Dermis blood vessel endothelial cell (primary cell): ENCODE measurements around the gene DEXI. TPM values are rescaled to one million over a fixed set of nuclear protein-coding genes. Genes with fewer than 3 reads are reported as not detected.

ENCODE experiments used
- DNase-seq: peaks from one replicate; pipeline ENCODE4 v3.0.0; 2010
- total RNA-seq: library from RNA; depleted of rRNA; stranded (reverse); fragments of >200 nt; gene quantifications from 2 replicates; pipeline ENCODE4 v1.2.3, GENCODE V29; 2014

The DEXI gene
- 42.8 and 65.3 TPM in 2 replicates for total RNA-seq

DNA sequence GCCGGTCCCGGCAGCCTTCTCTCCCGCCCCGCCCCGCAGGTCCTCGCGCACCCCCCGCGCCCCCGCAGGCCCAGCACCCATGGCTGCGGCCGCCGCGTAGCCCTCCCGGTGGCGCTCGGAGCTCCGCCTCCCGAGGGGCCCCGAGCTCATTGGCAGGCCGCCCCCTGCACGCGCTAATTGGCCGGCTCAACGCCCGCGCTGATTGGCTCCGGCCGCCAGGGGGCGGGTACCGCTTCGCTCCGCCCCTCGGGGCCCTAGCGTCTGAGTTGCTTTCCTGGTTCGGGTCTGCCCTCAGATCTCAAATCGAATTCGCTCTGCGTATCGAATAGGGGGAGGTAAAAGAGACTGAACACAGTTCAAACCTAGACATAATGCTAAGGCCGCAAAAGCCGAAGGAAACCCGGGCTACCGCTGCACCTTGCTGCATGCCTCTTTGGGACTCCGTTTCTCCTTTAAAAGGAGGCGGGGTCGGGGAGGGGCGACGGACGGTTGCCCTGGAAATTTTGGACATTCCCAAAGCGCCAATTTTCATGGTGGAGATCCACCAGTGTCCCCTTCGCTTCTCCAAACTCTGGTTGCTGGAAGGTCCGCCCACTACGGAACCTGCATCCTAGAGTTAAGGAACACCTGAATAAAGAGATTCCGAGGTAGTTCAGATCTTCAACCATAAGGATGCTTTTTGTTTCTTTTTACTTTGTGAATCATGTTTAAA, at the start of gene DEXI:
TSS of gene DEXI (minus strand) at position 117 of the 712 bp plus-strand sequence. CDS start 463 bp downstream, outside the sequence.
- DNase-seq = peak; percentile 93

DNA sequence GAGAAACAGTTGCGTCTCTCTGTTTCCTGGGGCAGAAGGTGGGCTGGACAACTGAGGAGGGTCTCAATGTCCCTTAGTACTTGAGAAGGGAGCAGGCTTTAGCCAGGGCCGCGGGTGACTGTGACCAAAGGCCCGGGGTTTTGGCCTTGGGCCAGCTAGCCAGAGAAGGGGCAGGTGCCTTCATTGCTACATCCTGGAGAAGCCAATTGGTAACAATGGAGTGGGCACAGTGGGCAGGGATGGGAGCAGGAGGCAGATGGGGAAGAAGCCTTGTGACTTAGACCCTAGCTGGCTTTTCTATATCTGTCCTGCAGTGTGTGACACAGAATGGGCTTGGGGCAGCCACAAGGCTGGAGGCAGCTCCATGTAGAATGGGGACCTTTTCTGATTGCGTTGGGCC, 48.1 kb upstream of the DEXI start:
- DNase-seq = no peak

DNA sequence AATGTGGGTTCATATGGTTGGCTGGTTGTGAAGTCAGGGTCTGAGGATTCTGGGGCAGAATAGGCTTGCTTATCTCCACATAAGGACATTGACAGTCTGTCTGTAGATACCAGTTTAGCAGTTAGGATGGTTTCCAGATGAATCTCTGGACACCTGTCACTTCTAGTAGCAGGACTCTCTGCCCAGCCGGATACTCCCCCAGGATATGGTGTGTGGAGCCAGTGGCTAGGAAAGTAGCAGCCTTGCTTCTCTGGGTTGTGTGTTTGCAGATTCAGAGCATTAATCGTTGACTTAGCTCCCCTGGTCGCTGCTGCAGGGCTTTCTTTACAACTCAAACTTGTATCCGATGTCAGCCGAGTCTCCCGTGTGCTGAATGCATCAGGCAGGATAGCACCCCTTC, 47.3 kb upstream of the DEXI start:
- DNase-seq = no peak

DNA sequence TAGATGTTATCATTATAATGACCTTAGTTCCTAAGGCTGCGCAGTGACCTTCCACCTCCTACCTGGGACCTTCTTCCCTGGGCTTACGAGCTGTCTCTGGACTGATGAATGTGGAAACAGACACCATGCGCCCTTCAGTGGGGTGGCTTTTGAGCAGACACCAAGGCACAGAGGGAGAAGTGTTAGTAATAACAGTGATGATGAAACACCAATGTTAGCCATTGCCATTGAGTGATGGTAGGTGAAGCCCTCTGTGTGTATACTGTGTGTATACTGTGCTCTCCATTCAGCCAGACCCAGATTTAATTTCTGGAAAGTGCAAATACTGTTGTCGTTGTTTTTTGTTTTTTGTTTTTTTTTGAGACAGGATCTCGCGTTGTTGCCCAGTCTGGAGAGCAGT, 46.6 kb upstream of the DEXI start:
- DNase-seq = no peak

DNA sequence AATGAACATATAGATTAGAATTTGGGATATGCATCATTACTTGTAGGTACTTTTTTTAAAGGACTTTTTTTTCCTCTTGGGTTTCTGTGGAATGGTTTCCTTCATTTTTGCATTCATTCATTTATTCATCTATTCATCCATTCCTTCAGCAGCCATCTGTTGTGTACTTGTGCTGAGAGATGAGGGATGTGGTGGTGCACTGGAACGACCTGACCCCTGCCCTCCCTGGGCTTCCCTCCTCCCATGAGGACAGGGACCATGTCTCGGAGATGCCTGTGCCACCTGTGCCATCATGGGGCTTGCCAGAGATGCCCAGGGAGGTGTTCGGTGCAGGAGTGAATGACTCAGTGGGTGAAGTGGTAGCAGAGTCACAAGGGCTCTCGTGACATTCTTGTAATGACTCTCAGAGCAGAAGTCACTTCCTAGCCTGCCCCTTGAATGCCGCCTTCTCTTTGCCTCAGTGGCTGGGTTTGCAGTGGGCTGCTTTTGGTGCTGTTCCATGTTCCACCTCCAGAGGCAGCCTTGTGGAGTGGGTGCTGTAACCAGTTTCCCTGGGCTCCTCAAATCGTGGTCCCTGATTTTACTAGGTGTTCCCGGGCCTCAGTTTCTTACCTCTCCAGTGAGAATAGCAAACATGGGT, 46.0 kb upstream of the DEXI start:
- DNase-seq = peak; percentile 27

DNA sequence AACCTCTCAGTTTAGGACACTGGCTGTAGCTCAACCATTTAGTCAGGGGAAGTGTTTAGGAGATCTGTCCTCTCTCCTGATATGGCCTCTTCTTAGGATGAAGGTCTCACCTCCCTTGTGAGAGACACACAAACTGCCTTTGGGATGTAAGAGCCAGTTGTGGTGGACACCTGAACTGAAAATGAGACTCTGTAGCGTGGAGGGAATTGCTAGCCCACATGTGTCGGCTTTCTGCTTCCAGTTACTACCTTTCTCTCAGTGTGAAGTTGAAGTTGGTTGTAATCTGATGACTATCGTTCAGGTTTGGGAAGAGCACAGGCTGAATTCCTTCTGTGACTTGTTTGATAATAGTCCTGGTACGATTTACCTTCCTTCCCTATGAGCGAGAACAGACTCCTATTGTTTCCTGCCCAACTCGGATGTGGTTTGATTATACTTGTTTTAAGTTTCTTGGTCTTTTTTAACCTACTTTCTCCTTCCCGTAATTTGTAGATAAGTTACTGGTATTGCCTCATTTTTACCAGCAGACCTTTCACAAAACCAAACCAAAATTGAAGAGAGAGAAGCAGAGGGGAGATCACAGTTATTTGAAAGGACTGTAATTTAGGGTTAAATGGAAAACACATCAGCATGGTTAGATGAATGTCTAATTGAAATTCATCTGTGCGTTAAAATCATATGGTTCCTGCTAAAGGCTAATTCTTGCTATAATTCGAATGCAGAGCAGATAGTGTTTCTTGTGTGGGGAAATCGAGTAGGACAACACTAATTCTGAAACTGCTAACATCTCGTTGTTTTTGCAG, 45.3 kb upstream of the DEXI start:
- DNase-seq = no peak

DNA sequence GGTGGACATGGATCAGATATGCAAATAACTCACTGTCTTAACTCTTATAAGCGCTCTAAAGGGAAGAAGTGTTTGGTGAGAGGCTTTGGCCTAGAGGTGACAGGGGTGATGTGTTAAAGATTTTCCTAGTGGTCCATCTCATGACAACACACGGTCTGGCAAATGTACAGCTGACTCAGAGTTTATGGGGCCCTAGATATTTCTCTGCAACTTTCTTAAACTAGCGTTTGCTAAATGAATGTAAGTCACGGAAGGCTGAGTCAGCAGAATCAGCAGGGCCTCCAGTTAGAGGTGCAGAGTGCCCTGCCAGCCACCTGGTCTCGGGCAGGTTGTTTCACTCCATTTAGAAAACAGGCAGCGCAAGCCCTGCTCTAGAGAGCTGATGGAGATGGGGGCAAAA, 42.2 kb upstream of the DEXI start:
- DNase-seq = no peak

DNA sequence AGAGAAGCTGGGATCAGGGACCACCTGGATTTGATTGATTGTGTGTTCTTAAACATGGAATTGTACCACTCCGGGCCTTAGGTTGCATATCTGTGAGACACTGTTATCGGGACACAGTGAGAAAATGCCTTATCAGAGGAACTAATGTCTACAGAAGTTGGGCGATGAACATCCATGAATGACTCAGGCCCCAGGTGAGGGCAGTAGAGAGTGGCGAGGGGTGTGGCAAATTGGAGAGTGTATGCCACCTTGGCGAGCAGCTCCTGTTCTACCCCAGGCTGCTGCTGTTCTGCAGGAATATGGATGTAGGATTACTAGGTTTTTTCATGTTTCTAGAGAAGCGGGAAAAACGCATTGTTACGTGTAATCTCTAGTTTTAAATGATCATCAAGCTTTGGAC, 40.9 kb upstream of the DEXI start:
- peak; percentile 7 for DNase-seq

DNA sequence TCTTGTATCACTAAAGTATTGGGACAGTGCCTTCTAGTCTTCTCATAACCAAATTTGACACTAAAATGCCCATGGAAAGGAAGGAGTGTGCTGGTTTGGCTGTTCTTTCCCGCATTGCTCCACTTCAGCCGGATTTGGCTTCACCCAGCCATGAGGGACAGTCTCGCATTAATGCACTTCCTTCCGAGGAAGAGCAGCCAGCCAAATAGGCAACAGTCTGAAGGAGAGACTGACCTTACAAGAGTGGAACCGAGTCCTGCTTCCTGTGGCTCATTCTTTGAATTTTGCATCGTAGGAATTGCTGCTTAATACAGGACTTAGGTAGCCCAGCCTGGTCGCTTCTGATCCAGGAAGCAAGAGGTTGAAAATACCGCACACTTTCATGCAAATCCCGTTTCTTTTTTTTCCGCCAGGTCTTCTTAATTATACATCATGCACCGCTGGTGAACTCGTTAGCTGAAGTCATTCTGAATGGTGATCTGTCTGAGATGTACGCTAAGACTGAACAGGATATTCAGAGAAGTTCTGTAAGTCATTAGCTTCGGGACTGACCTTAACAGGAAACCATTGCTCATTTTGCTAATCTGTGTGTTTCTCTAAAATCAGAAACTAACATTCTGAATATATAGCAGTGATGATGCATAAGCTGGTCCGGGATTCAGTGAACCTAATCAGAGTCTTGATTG, 40.3 kb upstream of the DEXI start:
- peak; percentile 19 for DNase-seq

DNA sequence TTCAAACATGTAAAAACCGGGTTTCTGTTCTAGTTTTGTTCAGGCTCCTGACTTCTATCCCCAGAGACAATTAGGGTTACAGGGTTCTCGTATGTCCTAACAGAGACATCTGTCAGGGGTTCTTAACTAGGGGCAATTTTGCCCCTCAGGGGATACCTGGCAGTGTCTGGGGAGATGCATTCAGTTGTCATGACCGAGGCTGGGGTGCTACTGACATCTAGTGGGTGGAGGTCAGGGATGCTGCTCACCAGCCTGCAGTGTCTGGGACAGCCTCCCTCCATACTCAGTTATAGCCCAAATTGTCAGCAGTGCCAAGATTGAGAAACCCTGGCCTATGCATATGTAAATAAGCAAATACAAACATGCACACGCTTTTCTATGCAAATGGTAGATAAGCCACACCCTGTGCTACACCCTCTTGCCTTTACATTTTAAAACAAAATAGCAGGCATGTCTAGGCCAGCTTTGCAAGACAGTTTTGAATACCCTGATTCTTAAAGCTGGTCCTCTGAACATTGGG, 39.5 kb upstream of the DEXI start:
- peak; percentile 27 for DNase-seq

DNA sequence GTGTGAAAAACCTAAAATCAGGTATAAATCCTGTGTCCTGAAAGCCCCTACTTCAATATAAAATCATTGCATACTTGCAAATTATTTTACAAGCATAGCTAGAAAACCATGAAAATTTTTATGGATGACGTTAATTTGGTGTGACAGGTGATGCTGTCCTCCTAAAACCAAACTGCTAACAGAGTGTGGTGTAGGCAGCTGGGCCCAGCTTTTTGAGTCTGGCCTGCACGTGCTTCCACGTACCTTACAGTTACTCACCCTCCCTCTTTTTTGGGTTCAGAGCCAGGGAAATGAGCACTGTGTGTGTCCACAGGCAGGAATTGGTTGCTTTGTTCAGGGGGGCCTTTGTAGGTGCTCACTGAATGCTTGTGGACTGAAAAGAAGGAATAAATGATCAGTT, 38.5 kb upstream of the DEXI start:
- DNase-seq = no peak

DNA sequence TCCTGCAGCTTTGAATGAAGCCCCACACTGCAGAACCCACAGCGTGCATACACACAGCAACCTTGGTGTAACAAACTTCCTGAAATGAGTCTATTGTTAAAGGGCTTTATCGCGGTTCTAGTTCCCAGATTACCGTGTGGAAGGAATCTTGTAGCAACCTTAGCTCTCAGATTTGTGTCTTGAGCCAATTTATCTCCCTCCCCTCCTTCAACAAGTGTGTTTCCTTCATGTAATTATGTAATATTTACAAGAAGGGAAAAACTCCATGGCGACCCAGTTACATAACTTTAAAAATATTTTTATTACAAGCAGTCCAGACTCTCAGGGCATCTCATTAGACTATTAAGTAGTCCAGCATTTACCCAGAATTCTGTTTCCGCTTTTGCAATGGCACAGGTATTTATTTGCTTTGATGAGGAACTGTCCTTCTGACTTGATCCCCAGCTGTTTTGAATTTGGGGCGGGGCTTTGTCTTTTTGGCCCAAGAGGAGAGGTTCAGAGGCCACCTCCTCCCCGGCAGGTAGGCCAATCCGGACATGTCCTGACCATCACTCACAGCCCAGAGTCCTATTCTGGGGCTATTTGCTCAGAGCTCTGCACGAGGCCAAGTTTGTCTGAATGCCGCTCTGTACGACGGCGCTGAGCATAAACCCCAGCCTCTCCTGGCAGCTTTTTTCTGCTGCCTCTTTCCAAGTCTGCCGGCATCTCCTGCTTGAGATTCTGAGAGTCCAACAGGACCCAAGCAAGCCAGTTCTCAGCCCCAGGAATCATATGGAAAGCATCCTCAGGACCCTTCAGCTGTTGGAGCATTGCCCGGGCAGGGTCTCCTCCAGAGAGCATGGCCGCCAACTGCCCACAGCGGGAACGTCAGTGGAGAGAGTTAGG, 37.7 kb upstream of the DEXI start:
- DNase-seq = no peak

DNA sequence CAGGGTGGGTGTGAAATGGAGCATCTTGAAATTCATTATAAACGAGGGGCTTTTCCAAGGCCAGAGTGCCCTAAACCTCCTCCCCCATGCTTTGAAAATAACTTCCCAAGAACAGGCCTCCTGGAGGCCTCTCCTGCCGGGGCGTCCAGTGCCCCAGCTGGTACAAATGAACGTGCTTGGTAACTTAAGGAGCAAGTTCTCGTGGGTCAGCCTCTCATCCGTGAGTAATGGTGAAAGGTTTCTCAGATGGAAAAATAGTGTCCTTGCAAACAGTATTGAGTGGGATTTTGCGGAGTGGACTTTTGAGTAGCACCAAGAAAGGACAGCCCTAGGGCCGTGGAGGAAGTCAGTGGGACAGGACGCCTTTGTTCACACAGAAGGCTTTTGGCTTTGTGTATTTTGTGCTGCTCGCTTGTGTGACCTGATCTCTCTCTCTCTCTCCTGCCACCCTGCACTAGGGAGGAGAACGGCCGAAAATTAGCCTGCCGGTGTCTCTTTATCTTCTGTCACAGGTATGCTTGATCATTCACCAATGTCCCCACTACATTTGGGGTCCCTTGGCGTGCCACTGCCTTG, 36.7 kb upstream of the DEXI start:
- DNase-seq = no peak

DNA sequence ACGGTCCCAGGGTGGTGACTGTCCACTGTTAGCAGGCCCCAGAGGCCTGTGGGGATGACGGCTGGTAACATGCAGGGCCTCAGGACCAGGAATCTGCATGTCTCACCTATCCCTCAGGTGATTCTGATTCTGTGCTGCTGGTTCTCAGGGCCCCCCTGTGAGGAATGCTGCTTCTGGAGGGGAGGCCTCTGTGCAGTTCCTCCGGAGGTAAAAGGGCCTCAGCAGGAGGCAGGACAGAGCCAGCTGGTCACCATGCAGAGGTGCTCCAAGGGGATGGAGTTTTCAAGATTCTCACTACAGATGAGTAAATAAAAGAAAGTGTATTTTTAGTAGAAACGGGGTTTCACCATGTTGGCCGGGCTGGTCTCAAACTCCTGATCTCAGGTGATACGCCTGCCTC, 35.9 kb upstream of the DEXI start:
- no peak for DNase-seq

DNA sequence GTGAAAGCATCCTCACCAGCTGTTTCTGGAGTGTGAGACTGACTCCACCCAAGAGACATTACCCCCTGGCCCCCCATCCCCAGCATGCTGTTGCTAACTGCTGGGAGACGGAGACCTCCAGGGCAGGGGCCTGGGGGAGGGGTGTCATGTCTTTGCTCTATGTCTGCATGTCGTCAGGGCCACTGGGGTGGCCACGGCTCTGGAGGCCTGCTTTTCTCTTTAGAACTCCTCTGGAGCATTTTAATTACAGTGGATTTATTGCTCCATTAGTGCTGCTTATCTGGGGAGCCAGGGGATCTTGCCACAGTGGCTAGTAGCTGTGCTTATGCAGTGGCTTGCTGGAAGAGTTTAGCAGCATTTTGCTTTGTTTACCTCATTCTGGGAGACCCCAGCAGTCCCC, 34.4 kb upstream of the DEXI start:
- no peak for DNase-seq

DNA sequence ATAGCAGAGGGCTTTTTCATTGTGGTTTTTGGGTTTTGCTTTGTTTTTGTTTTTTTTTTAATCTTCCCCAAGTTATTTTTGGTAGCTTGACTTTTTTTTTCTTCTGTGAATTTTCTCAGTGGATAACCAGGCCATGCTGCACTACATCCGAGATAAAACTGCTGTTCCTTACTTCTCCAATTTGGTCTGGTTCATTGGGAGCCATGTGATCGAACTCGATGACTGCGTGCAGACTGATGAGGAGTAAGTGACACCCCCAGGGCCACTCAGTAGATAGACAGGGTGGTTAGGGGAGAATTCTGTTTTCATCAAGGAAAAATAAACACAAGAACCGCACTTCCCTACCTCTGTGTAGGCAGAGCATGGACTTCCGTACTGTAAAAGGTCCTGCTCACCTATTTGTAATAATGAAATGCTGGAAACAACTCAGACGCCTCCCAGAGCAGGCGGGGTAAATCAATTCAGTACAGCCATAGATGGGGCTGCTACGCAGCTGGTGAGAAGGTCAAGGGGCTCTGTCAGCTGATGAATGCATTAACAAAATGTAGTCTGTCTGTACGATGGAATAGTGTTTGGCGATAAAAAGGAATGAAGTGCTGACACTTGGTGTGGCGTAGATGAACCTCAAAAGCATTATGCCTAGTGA, 30.7 kb upstream of the DEXI start:
- DNase-seq = no peak

DNA sequence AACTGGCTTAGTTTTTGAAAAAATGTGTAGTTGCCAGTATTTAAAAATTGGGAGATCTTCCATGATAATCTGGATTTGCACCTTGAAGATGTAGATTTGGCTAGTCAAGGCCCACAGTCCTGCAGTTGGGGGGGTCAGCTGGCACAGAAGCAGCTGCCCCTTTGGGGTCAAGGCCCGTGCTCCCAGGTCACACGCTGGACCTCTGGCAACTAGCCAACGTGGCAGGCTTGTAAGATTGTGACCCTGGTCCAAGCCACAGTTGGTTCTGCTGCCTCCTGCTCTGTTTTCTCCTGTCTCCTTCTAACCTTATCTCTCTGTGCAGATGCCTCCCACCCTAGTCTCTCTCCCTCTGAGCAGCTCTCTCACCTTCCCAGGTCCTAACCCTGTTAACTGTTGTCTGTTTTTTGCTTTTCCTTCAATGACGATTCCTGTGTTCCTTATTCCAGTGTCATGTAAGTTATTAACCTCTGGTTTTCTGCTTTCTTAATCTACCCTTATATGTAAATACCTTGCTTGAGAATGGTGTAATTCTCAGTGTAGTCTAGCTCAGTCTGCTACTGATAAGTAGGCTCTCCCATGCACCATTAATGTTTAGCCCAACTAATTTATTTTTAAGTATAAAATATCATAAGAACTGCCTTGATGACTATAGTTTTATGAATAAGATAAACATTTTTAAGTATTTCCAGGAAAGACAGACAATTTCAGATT, 30.0 kb upstream of the DEXI start:
- no peak for DNase-seq

DNA sequence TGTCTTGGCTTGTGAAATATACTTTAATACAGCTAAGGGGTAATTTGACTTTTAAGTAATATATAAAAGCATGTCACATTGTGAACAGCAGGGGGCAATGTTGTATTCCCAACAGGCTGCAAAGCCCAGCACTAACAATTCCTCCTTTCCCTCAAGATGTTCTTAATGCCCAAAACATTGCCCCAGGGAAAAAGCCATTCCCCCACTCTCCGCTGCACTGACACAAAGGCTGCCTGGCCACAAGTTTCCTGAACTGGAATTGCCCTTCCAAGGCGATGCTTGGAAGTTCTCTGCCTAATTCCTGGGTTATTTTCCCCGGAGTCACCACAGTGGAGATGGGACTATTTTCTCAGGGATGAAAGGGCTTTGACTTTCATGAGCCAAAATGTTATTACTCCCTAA, 29.3 kb upstream of the DEXI start:
- peak; percentile 86 for DNase-seq

DNA sequence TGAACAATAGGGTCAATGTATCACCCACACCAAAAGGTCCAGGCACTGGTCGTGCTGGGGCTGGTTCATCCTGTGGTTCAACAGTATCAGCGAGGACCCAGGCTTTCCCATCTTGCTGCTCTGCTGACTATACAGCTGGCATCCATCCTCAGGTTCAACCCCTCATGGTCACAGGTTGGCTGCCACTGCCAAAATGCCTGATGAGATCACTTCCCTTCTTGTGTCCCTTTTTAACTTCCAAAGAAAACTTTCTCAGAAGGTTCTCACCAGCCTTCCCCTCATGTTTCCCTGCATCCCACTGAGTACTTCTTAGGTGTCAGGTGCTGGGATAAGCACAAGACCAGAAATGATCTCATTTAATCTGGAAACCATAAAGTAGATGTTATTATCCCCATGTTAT, 27.8 kb upstream of the DEXI start:
- DNase-seq = no peak

DNA sequence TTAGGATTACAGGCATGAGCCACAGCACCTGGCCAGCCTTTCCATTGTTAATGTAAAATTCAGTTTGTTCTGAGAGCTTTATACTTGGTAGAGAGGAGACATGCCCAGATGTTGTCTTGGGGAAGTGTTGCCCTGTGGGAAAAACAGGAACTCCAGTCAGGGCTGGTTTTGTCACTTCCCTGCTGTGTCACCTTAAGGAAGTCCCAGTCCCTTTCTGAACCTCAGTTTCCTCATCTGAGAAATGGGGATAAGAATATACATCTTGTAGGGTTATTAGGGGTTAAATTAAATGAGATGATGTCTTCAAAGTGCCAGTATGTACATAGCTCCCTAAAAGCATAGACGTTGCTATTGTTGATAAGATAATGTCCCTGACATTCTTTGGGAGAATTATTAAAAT, 27.3 kb upstream of the DEXI start:
- DNase-seq = no peak
